ENCODE results near the gene RUNX3. TPM values are rescaled to one million over a fixed set of nuclear protein-coding genes. Genes with fewer than 3 reads are reported as not detected.
A peak's percentile ranks its signal among the peaks of the same experiment; 100 is the strongest.

Gene RUNX3
- total RNA-seq, 6 donors from 2014 or later: 4.2 to 15.6 (median 10.1) TPM

GRCh38 chr1:24933468-24933867 lies 3.4 kb upstream of the RUNX3 start:
- Histone ChIP-seq H3K36me3 (no peaks in the 10 kb centered on the region), H3K4me1 (peaks cover 35 to 45% (median 37%) of the 10 kb centered on the region in 4 donors), H3K27ac (no peak overlapping the region), H3K27me3 (peaks cover 0 to 53% (median 34%) of the 10 kb centered on the region in 4 donors), H3K4me3 (no peak overlapping the region), H3K9me3 (no peaks in the 10 kb centered on the region)
- ATAC-seq (ENCODE audit: low FRiP score in 2 of 2) (no peak), DNase-seq (no peak)
- 76 to 79% methylated on average over 11 to 12 of the region's 12 CpGs for WGBS, 2 donors
- TF ChIP-seq EP300 (IDR thresholded peaks at IDR 0.05): no peak
- no peak for TF ChIP-seq POLR2AphosphoS5 (IDR thresholded peaks at IDR 0.05)
- TF ChIP-seq POLR2A (IDR thresholded peaks at IDR 0.05): no peak
- TF ChIP-seq CTCF (IDR thresholded peaks at IDR 0.05): no peak

GRCh38 chr1:24932725-24933294 lies 2.7 kb upstream of the RUNX3 start:
- no peak for DNase-seq
- ATAC-seq (ENCODE audit: low FRiP score in 2 of 2): peak in 1 of 2 donors; percentile 40
- TF ChIP-seq EP300 (IDR thresholded peaks at IDR 0.05) (no peak), POLR2A (IDR thresholded peaks at IDR 0.05) (no peak), POLR2AphosphoS5 (IDR thresholded peaks at IDR 0.05) (no peak), CTCF (IDR thresholded peaks at IDR 0.05) (no peak)
- Histone ChIP-seq H3K9me3 (no peaks in the 10 kb centered on the region), H3K36me3 (no peaks in the 10 kb centered on the region), H3K4me3 (no peak overlapping the region), H3K27ac (no peak overlapping the region), H3K4me1 (peaks cover 35 to 51% (median 38%) of the 10 kb centered on the region in 4 donors), H3K27me3 (peaks cover 0 to 60% (median 37%) of the 10 kb centered on the region in 4 donors)
- WGBS, 2 donors: 51 to 59% methylated on average over 8 to 13 of the region's 13 CpGs

GRCh38 chr1:24932284-24932683 lies 2.2 kb upstream of the RUNX3 start:
- Histone ChIP-seq H3K27me3 (peaks cover 0 to 63% (median 39%) of the 10 kb centered on the region in 4 donors), H3K27ac (no peak overlapping the region), H3K9me3 (no peaks in the 10 kb centered on the region), H3K4me1 (peaks cover 35 to 53% (median 38%) of the 10 kb centered on the region in 4 donors), H3K4me3 (peak overlapping the region in 3 of 4 donors; percentile 9 to 34 (median 34)), H3K36me3 (no peaks in the 10 kb centered on the region)
- ATAC-seq (ENCODE audit: low FRiP score in 2 of 2) (peak in 1 of 2 donors; percentile 74), DNase-seq (peak; percentile 65 to 94)
- TF ChIP-seq CTCF (IDR thresholded peaks at IDR 0.05) (peak; percentile 75 to 94 (median 79)), POLR2AphosphoS5 (IDR thresholded peaks at IDR 0.05) (no peak)
- 7 to 18% methylated on average over 4 to 24 of the region's 34 CpGs for WGBS, 2 donors

GRCh38 chr1:24931468-24932231 lies 1.6 kb upstream of the RUNX3 start:
- H3K27me3 ChIP-seq: peaks cover 0 to 69% (median 39%) of the 10 kb centered on the region in 4 donors
- peaks cover 38 to 59% (median 43%) of the 10 kb centered on the region in 4 donors for H3K4me1 ChIP-seq
- peak in 1 of 2 donors; percentile 79 for DNase-seq
- no peak for ATAC-seq (ENCODE audit: low FRiP score in 2 of 2)
- peak overlapping the region in 3 of 4 donors; percentile 9 to 34 (median 34) for H3K4me3 ChIP-seq
- H3K36me3 ChIP-seq: no peaks in the 10 kb centered on the region
- WGBS, 2 donors: 36 to 54% methylated on average over 43 to 63 of the region's 63 CpGs
- H3K27ac ChIP-seq: no peak overlapping the region
- no peaks in the 10 kb centered on the region for H3K9me3 ChIP-seq
- TF ChIP-seq POLR2AphosphoS5 (IDR thresholded peaks at IDR 0.05): peak in 1 of 2 donors; percentile 33
- no peak for TF ChIP-seq POLR2A (IDR thresholded peaks at IDR 0.05)

- H3K9me3 ChIP-seq: no peaks in the 10 kb centered on the region
- no peak for ATAC-seq (ENCODE audit: low FRiP score in 2 of 2)
- no peak overlapping the region for H3K4me3 ChIP-seq
- WGBS, 2 donors: 40 to 51% methylated on average over 20 to 21 of the region's 21 CpGs
- H3K4me1 ChIP-seq: peaks cover 40 to 65% (median 48%) of the 10 kb centered on the region in 4 donors
- TF ChIP-seq POLR2A (IDR thresholded peaks at IDR 0.05): no peak
- no peak for TF ChIP-seq POLR2AphosphoS5 (IDR thresholded peaks at IDR 0.05)
- TF ChIP-seq CTCF (IDR thresholded peaks at IDR 0.05): no peak
- TF ChIP-seq EP300 (IDR thresholded peaks at IDR 0.05): no peak
- H3K27ac ChIP-seq: peak overlapping the region in 1 of 4 donors; percentile 89
- H3K36me3 ChIP-seq: no peaks in the 10 kb centered on the region
- peak in 1 of 2 donors; percentile 84 for DNase-seq
- peaks cover 0 to 70% (median 39%) of the 10 kb centered on the region in 4 donors for H3K27me3 ChIP-seq
Measured at GRCh38 chr1:24931146-24931467, 1.0 kb upstream of the RUNX3 start.

All from upper lobe of left lung (tissue), 6 donors.